Fibroblast of lung (primary cell): Measurements from ENCODE around the gene SHISA5. TPM values are rescaled to one million over a fixed set of nuclear protein-coding genes. Genes with fewer than 3 reads are reported as not detected.
A peak's percentile ranks its signal among the peaks of the same experiment; 100 is the strongest.

ENCODE experiments used
- DNase-seq, 2 donors: peaks; one replicate each; pipeline versions ENCODE4 v3.0.0 to v3.0.0-alpha.2; 2010; ENCODE audit warnings: low read depth in 2 of 2
- H2AFZ ChIP-seq: 2 replicates; pipeline ENCODE4 v1.5.1; 2012; ENCODE audit warnings: low read length, control low read depth, inconsistent platforms
- H3K27ac ChIP-seq: 2 replicates; pipeline ENCODE4 v1.5.1; 2011; ENCODE audit warnings: low read length, control low read depth; ENCODE audit not compliant: insufficient read depth
- H3K27me3 ChIP-seq: 2 replicates; pipeline ENCODE4 v1.5.1; 2011; ENCODE audit warnings: mild to moderate bottlenecking, low read length; ENCODE audit not compliant: control insufficient read depth, insufficient read depth
- H3K36me3 ChIP-seq: 2 replicates; pipeline ENCODE4 v1.5.1; 2011; ENCODE audit warnings: low read length; ENCODE audit not compliant: control insufficient read depth, insufficient read depth
- H3K4me1 ChIP-seq: 2 replicates; pipeline ENCODE4 v1.5.1; 2011; ENCODE audit warnings: low read length; ENCODE audit not compliant: control insufficient read depth, insufficient read depth; ENCODE audit errors: extremely low read depth
- H3K4me2 ChIP-seq: 2 replicates; pipeline ENCODE4 v1.5.1; 2011; ENCODE audit warnings: low read length, control low read depth; ENCODE audit not compliant: insufficient read depth; ENCODE audit errors: extremely low read depth
- H3K4me3 ChIP-seq, 4 experiments: fragments of 200-600 bp in 1 of 4; sonication (generic) in 1 of 4; replicated peaks in 1 of 4; 2 replicates each; pipeline ENCODE4 v1.5.1; 2011 to 2016; ENCODE audit warnings: low read length in 4 of 4, low read depth in 3 of 4, mild to moderate bottlenecking in 3 of 4, control low read depth in 2 of 4, inconsistent platforms in 1 of 4, mixed read lengths in 1 of 4; ENCODE audit not compliant: insufficient read depth in 1 of 4; ENCODE audit errors: control extremely low read depth in 1 of 4
- H3K79me2 ChIP-seq: 2 replicates; pipeline ENCODE4 v1.5.1; 2012; ENCODE audit warnings: mild to moderate bottlenecking, low read length, inconsistent platforms; ENCODE audit not compliant: control insufficient read depth, insufficient read depth
- H3K9ac ChIP-seq: 2 replicates; pipeline ENCODE4 v1.5.1; 2011; ENCODE audit warnings: mild to moderate bottlenecking, low read length, control low read depth; ENCODE audit not compliant: insufficient read depth
- H3K9me3 ChIP-seq: 2 replicates; pipeline ENCODE4 v1.5.1; 2012; ENCODE audit warnings: low read depth, low read length; ENCODE audit not compliant: control insufficient read depth, insufficient read depth
- H4K20me1 ChIP-seq: 2 replicates; pipeline ENCODE4 v1.5.1; 2011; ENCODE audit warnings: low read length; ENCODE audit not compliant: control insufficient read depth, insufficient read depth; ENCODE audit errors: extremely low read depth
- CTCF ChIP-seq, 2 donors: IDR thresholded peaks in 1 of 2; conservative IDR thresholded peaks in 1 of 2; 1 replicate in 1 of 2; 2 replicates in 1 of 2; pipeline ENCODE4 v1.5.1; 2011 to 2012; ENCODE audit warnings: low read length in 2 of 2, control low read depth in 1 of 2, inconsistent platforms in 1 of 2, low read depth in 1 of 2, mild to moderate bottlenecking in 1 of 2
- EZH2 ChIP-seq: IDR thresholded peaks from 2 replicates; pipeline ENCODE4 v1.5.1; 2012; ENCODE audit warnings: low read length, control low read depth, mild to moderate bottlenecking; ENCODE audit errors: missing control alignments
- polyA minus RNA-seq: library from RNA; depleted of rRNA, polyadenylated mRNA; stranded (reverse); fragments of >200 nt; gene quantifications from 2 replicates; pipeline ENCODE4 v1.2.3, GENCODE V29; 2011; ENCODE audit warnings: low replicate concordance
- polyA plus RNA-seq, 2 donors: library from polyadenylated mRNA; depleted of rRNA in 1 of 2; stranded (reverse) in 1 of 2; unstranded in 1 of 2; fragments of >200 nt; gene quantifications; 2 replicates each; pipeline ENCODE4 v1.2.1, GENCODE V29; 2011 to 2012; ENCODE audit warnings: missing spikeins in 1 of 2
- total RNA-seq: library from RNA; depleted of rRNA; stranded (reverse); fragments of >200 nt; gene quantifications from 2 replicates; pipeline ENCODE4 v1.2.1, GENCODE V29; 2014

The SHISA5 gene
- total RNA-seq (92.7 and 136 TPM in 2 replicates), polyA plus RNA-seq (139 and 172 TPM in 2 replicates), polyA minus RNA-seq (473 and 503 TPM in 2 replicates)
- polyA plus RNA-seq (2012): 222 and 271 TPM in 2 replicates

GRCh38 chr3:48504051-48504946 lies at the start of gene SHISA5:
Gene SHISA5 (minus strand): TSS chr3:48504174. CDS start chr3:48504094, 80 bp downstream.
- Histone ChIP-seq H3K36me3 (no peaks in the 10 kb centered on the region), H3K4me3 (peak within 1 kb of the TSS; percentile 66 to 84 (median 76)), H3K79me2 (no peaks in the 10 kb centered on the region), H3K4me1 (peaks cover 12% of the 10 kb centered on the region), H3K9me3 (no peaks in the 10 kb centered on the region), H3K27me3 (no peaks in the 10 kb centered on the region), H4K20me1 (no peaks in the 10 kb centered on the region), H3K4me2 (peak within 1 kb of the TSS; percentile 97), H3K27ac (peak within 1 kb of the TSS; percentile 77), H2AFZ (peak within 1 kb of the TSS; percentile 88), H3K9ac (peak within 1 kb of the TSS; percentile 74)
- no peak for TF ChIP-seq EZH2
- no peak for TF ChIP-seq CTCF (conservative IDR thresholded peaks at IDR 0.05 in 1 of 2, IDR thresholded peaks at IDR 0.05 in 1 of 2; ENCODE audit: low read depth in 1 of 2, low read length in 2 of 2)
- peak; percentile 67 to 79 for DNase-seq

- no peaks in the 10 kb centered on the region for H3K9me3 ChIP-seq
Measured at GRCh38 chr3:48553361-48553760, 49.4 kb upstream of the SHISA5 start.

More at GRCh38 chr3:48553361-48553760, 49.4 kb upstream of the SHISA5 start:
- TF ChIP-seq EZH2 (no peak), CTCF (conservative IDR thresholded peaks at IDR 0.05 in 1 of 2, IDR thresholded peaks at IDR 0.05 in 1 of 2; ENCODE audit: low read depth in 1 of 2, low read length in 2 of 2) (no peak)
- Histone ChIP-seq H3K36me3 (peaks cover 2% of the 10 kb centered on the region), H3K4me2 (no peak overlapping the region), H3K79me2 (no peaks in the 10 kb centered on the region), H3K9ac (no peak overlapping the region), H3K4me1 (peaks cover 7% of the 10 kb centered on the region), H4K20me1 (no peaks in the 10 kb centered on the region), H3K4me3 (no peak overlapping the region), H2AFZ (no peak overlapping the region), H3K27ac (no peak overlapping the region), H3K27me3 (no peaks in the 10 kb centered on the region)
- no peak for DNase-seq
